Pulmonary artery endothelial cell (primary cell): Measurements from ENCODE around the gene AGAP2. TPM values are rescaled to one million over a fixed set of nuclear protein-coding genes. Genes with fewer than 3 reads are reported as not detected.

Source experiments
- DNase-seq: peaks from one replicate; pipeline ENCODE4 v3.0.0-alpha.2; 2011; ENCODE audit warnings: low read depth, low spot score
- total RNA-seq: library from RNA; depleted of rRNA; stranded (reverse); fragments of >200 nt; gene quantifications from 2 replicates; pipeline ENCODE4 v1.2.3, GENCODE V29; 2014

Gene AGAP2
- total RNA-seq, 1 donor from 2014 or later = 0.07 TPM

DNA sequence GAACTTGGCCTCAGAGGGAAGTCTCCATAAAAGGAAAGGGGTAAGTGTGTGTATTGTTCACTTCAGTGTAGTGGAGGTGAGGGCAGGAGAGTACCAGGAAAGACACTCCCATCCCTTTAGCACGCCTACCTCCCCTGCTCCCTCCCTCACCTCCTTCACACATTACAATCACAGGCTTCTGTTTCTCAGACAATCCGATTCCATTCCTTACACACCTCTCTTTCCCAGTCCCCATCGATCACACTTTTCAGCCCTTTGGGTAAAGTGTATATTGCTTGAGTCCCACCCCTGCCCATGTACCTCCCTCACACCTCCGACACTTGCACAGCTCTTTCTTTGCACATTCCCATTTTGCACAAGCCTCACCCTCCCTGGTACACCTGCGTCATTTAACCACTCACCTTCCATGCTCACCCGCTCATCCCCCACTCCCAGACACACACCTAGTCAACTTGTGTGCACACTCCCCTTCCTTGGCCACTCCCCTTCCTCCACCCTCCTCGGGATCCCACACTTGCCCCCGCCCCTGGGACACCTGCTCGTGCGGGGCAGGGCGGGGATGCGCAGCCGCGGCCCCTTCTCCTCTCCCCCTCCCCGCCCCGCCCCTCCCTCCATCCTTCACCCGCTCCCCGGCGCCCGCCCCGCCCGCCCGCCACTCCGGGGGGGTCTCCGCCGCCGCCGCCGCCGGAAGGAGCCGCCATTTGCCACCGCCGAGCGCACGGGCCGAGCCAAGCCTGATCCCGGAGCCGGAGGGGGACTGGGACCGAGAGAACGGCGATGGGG, 16.1 kb upstream of the AGAP2 start, which contains the start of gene MARCHF9:
Gene MARCHF9, plus strand, starts transcription at position 693 of the 783 bp plus-strand sequence. CDS start 426 bp downstream, outside the sequence.
- no peak for DNase-seq

DNA sequence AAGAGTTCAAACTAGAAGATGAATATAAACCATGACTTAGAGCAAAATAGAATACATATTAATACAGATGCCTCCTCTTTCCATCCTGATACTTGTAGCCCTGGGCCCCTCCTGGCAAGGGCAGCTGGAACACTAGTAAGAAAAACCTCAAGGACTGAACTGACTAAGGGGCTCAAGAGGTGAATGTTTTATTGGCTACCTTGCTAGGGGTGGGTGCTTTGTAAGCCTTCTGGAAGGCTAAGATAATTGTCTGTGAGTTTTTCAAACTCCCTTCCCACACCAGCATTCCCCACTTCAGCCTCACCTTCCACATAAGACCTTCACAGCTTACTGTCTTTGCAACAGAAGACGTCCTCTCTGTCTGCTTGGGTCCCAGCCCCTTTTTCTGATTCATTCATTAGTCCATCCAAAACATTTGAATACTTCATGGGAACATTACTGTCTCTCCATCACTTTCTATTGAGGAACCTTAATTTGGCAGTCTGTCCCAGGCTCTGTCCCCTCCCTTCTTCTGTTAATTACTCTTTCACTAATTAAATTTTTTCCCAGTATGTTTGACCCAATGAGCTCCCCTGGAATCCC, 15.3 kb upstream of the AGAP2 start:
- DNase-seq = no peak

DNA sequence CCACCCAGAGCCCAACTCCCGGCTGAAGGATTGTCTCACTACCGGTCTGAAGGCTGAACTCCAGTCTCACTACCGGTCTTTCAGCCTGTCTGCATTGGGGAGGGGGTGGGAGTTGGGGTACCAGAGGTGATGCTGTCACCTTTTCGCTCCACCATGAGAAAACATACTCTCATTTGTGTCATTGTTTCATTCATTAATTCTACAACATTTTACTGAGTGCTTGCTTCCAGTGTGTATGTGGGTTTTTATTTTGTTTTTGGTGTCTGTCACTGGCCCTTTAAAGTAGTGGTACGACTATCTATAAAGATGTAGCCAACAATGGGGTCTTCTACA, 14.1 kb upstream of the AGAP2 start:
- no peak for DNase-seq

DNA sequence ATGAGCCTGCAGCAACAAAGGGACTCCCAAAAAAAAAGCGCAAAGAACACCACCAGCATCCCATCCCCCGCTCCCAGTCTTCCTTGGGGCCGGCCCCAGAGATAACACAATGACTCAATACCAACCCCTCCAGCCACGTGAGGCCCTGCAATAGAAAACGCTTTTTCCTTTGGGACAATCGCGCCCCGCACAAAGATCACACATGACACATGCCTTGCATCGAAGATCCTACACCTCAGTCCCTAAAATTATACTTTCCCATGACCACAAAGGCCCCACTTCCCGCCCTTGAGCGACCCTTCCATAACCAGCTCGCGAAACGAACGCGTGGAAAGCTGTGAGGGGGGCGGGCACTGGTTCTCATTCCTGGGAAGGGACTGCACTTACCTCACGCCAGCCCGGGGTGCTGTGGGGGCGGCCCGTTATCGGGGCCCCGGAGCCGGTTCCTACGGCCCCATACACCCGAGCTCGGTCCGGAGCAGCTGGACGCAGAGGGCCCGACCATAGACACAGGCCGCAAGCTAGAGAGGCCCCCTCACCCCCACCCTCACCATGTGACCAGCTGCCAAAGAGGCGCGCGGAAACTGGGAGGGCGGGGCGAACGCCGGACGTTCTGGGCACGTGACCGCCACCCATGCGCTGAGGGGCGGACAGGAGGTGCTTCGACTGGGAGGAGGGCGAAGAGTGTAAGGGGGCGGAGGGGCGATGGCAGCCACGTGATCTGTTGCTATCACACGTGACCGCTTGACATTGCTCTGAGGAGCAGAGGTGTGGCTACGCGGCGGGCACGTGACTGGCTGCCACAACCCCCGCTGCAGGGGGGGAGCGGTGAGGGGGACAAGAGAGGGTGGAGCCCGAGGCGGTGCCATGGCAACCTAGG, 13.5 kb upstream of the AGAP2 start, which contains the start of gene CDK4:
Gene CDK4, minus strand, starts transcription at position 523 of the 880 bp plus-strand sequence. CDS start 593 bp downstream, outside the sequence.
- peak; percentile 99 for DNase-seq

DNA sequence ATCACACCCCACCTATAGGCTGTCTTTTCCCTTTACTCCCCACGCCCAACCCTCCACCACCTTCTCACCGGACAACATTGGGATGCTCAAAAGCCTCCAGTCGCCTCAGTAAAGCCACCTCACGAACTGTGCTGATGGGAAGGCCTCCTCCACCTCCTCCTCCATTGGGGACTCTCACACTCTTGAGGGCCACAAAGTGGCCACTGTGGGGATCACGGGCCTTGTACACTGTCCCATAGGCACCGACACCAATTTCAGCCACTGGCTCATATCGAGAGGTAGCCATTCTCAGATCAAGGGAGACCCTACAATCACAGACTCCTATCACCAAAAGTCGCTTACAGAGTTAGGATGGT, 12.9 kb upstream of the AGAP2 start:
- no peak for DNase-seq

DNA sequence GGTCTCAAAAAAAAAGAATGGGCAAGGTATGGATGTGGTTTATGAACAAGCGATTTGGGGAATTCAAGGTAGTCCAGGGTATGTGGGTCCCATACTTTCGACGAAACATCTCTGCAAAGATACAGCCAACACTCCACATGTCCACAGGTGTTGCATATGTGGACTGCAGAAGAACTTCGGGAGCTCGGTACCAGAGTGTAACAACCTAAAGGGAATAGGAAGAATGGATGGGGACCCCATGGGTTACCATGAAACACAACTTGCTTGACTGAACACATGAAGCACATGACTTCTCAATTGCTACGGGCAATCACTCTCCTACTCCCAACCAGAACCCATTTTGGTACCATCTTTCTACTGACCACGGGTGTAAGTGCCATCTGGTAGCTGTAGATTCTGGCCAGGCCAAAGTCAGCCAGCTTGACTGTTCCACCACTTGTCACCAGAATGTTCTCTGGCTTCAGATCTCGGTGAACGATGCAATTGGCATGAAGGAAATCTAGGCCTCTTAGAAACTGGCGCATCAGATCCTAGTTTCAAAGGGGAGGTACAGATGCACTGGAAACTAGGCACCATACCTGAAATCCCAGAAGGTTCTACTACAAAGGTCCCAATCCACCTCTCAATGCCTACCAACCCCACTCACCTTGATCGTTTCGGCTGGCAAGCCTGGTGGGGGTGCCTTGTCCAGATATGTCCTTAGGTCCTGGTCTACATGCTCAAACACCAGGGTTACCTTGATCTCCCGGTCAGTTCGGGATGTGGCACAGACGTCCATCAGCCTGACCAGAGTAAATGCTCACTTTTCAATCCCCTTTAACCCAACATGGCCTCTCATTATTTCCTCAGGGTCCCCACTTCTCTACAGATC, 12.3 kb upstream of the AGAP2 start:
- no peak for DNase-seq

DNA sequence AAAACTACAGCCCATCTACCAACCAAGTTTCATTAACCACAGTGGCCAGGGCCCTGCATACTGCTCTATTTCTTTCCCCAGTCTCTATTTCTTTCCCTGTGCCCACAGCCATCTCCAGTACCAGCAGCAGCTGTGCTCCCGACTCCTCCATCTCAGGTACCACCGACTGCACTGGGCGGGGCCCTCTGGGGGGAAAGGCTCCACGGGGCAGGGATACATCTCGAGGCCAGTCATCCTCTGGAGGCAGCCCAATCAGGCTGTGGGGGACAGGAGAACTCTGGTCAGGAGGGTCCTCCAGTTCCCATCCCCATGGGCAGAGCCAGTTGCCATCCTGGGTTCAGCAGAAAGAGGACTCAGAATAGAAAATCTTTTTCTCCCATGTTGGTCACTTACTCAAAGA, 10.5 kb upstream of the AGAP2 start:
- DNase-seq = no peak

DNA sequence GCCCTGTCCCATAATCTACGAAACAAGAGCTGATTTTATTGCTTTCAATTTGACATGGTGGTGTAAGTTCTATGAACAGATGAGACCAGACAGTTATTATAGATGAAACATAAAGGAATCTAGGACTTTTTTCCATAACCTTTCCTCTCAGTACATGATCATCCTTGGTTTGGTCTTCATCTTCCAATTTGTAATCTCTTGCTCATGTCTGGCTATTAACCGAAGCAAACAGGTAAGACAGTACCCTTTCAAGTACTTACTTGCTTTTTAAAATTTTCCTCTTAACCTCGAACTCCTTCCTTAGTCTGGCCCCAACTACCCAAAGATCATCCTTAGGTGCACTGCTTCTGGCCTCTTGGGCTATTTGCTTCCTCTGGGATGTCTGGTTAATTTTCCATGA, 7.5 kb upstream of the AGAP2 start:
- DNase-seq = no peak

DNA sequence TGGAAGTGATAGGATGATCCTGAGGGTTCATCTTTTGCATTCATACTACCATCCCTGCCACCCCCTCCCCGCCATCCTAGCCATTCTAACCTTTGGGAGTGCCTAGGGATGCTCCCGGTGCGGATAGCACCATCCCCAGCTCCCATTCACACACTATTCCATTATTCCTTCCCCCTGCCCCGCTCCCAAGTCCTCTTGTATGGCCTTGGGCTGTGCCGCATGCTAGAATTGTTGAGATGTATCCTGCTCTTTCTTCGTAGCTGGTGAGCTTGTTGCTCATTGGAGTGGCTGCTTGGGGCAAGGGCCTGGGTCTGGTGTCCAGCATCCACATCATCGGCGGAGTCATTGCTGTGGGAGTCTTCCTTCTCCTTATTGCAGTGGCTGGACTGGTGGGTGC, 6.9 kb upstream of the AGAP2 start:
- no peak for DNase-seq

DNA sequence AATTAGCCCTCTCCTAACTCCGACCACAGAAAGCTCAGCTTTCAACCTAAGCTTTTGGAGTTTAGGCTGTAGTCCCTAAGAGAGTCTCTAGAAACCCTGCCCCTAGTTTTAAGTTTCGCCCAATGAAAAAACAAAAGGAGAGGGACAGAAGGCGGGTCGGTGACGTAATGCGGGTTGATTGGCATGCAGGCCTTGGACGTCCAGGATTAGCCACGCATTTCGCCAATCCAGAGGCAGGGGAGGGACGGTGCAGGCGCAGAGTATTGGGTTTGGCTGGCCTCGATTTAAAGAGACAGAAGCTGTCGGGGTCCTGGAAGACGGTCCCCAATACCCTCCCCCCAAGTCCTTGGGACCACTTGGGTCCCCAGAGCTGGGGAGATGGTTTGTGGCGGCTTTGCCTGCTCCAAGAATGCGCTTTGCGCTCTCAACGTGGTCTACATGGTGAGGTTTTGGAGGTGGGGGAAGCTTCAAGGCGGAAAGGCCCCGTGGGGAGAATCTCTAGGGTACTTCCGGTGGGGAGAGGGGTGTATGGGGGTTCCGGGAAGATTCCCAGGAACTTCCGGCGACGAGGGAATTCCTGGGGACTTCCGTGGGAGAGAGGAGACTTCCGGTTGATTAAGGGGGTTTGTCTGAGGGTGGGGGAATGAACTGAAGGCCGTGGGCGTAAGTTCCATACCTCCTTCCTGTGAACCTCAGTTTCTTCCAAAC, 6.4 kb upstream of the AGAP2 start, which contains the start of gene TSPAN31:
Gene TSPAN31, plus strand, starts transcription at position 263 of the 708 bp plus-strand sequence. Its CDS starts 116 bp downstream, at position 379.
- peak; percentile 96 for DNase-seq

DNA sequence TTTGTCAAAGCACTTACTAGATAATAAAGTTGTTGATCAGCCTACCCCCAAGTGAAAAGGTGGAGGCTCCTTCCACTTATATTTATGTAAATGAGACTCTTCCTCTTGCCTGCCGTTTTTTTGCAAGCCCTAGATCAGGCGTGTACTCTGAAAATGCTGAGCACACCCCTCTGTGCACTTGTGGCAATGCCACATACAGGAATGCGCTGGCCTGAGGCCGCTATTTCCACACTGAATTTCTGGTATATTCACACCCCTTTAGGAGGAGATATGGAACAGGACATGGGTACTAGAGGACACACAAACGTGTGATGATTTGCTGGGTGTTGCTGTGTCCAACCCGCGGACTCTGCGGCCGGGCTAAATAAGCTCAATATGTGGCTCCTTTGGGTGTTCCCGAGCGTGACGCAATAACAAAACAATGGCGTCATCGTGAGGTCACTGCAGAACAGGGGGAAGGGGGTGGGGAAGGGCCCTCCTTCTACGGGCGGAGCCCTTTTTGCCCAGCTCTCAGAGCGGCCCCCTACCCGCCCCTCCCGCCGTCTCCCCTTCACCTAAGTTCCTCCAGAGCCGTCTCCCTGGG, 5.7 kb upstream of the AGAP2 start:
- DNase-seq = no peak

DNA sequence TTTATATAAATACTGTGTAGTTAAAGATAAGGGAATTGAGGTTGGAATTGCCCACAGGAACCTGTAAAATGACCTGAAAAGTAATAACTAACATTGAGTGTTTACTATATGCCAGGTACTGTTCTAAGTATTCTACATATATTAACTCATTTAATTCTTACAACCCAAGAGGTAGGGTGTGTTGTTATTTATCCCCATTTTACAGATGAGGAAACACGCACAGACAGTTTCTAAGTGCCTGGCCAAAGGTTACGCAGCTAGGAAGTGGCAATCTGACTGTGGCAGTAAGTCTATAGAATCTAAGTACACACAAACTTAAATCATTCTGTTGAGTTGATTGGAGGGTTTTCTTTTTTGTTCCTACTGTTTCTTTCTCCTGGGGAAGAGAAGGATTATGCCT, 5.2 kb upstream of the AGAP2 start:
- no peak for DNase-seq

DNA sequence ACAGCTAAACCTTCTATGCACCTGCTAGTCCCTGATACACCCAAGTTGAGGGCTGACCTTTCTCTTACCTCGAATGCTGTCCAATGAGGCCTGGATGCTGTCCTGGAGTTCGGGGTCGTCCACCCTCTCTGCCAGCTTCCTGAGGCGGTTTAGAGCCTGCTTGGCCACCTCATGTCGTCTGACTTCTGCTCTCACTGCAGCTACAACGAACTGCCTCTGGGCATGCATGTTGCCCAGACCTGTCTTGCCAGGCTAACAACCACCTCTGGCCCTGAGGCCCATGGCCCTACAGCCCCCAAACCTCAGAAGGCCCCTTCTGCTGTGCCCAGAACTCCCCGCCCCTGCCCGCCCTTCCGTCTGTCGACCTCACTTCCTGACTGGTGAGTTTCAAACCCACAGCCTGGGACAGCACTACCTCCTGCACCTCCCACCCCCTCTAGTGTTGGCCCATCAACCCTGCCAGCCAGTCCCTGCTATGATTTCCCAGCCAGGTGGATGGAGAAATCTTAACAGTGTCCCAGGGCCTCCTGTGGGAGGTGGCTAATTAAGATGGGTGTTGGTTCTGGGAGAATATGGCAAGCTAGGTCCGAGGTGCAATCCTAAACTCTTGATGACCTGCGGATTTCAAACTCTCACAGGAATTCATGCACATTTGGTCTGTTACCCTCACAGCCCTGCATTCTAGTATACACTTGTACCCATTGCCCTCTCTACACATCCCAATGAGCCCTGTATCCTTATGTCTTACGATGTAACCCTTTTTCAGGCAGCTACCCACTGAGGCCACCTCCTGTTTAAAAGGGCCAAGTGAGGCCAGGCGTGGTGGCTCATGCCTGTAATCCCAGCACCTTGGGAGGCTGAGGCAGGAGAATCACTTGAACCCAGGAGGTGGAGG, 3.5 kb upstream of the AGAP2 start:
- DNase-seq = no peak

DNA sequence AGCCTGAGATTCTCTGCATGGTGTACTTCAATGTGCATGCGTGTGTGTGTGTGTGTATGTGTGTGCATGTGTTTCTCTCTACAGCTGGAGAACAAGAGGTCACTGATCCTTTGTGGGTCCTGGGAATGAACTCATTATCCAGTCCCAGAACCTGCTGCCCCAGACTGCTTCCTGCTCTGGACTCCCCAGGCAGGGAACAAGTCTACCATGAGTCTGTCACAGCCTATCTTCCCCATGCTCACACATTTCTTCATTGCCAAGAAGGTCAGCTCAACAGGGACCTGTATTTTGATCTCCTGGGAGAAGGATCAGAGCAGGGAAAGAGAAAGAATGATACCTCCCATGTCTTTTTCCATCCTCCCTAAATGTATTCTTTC, 2.9 kb upstream of the AGAP2 start:
- no peak for DNase-seq

DNA sequence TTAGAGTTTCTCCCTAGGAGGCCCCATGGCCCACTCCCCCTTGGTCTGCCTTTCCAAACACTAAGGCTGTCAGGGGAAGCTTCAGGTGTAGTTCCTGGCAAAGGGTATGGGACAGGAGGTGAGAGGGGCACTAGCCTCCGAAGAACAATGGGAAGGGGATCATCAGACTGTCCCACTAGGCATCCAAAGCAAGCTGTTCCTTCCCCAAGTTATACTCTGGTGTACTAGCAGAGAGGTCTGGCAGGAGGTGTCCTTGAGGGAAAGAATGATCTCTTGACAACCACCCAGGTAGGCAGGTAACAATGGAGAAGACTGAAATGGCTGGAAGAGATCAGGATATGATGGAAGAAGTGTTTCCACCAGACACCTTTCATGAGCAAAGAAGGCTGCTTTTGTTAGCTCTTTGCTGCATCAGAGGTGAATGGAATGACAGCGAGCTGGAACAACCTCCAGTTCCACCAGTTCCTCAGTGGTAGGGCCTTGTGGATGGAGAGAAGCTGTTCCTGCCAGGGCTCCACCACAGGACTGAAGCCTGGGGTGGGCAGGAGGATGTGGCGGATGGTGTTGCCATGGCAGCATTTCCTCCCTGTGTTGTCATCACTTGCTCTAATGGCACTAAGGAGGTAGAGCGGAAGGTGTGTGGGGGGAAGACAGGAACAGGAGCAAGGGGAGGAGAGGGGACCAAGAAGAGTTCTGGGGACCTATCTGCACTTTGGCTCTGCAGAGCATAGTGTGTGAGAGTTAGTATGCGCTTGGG, 2.3 kb upstream of the AGAP2 start:
- no peak for DNase-seq

DNA sequence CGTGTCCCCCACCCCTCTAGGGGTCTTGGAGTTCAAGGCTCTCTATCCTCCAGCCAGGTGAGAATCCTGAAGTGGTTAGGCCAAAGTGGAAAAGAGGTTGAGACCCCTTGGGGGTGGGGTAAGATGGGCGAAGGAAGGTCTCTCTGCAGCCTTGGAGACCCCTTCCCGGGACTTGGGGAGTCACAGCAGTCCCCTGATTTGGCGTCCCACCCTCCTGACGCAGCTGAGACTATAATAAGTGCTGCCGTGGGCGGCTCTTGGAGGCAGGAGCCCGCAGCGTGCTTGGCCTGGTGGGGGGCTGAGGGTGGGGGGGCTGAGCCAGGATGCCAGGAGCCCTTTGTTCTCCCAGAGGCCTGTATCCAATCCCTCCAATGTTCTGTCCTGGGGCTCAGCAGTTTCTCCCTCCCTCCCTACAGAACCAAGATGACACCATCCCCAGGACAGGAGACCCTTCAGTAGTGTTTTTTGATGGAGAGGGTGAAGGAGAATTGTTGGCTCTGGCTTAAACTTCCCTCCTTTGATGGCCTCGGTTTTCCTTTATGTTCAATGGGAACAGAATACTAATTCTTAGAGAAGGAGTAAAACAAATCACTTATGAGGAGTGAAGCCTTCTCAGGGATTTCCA, 1.5 kb upstream of the AGAP2 start:
- no peak for DNase-seq

DNA sequence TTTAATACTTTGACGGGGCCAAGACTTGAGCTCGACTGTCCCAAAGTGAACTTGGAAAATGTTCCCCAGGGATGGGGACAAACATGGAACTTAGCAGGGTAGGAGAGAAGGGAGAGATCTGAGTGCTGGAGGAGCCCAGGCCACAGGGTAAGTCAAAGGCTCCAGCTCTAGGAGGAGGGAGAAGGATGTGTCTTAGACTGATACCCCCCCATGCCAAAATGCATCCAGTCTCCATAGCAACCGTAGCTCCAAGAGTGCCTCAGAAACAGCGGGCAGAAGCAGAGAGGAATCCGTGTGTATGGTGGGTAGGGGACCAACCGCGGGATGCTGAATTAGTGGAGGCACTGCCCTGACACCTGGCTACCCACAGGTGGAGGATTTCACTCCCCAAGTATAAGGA, 845 bp upstream of the AGAP2 start:
- no peak for DNase-seq
